Germinal center (tissue), 1 donor: Measurements from ENCODE around the gene PIGA.
A peak's percentile ranks its signal among the peaks of the same experiment; 100 is the strongest.
"Not testable (repeated sequence)": the region's sequence is repeated elsewhere in the genome, so short reads cannot be mapped to it uniquely, and the experiment has no call there.

Experiments used
- DNase-seq: peaks from one replicate; pipeline ENCODE4 v3.0.0; 2012; ENCODE audit warnings: mixed read lengths, low spot score

PIGA gene

GRCh38 chrX:15320297-15320696, 15.0 kb downstream of the PIGA start:
- no peak for DNase-seq

- DNase-seq: no peak
Measured at GRCh38 chrX:15319075-15319474, 16.2 kb downstream of the PIGA start.

GRCh38 chrX:15315509-15315908, 19.8 kb downstream of the PIGA start, which contains the start of gene ASB11:
TSS of gene ASB11 (minus strand) at chrX:15315640. CDS start at chrX:15315605, 35 bp downstream.
- no peak for DNase-seq

DNA sequence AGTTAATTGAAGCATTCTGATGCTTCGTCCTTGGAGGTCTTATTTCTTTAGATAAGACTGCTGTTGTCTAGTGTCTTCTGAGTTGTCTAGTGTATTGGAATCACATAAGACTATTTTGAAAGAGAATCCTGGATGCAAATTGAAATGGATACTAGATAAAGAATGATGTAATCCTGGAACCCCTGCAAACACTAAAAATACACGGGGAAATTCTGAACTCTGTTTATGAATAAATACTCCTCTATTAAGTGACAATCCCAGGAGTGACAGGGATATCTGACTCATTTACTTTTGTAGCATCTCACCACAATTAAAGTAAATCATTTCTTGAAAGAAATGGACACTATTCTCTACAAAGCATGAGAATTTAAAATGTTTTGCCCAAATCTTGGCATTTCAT, 20.9 kb downstream of the PIGA start:
- no peak for DNase-seq

DNA sequence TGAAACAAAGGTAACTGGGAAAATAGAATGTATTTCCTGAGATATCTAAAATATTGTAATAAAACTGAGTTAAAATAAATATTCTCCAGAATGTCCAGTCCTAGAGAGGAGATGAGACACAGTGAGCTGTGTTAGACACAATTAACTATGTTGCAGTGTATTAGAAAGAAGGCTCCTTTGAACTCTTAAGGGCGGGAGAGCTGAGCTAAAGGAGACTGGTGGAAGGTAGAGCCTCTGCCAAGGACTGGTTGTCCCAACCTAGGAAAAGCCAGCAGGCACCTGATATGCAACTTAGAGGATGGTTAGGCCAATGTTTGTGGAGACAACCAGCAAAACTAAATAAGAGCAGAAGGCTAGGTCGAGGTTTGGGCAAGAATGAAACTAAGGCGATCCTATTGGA, 24.2 kb downstream of the PIGA start:
- DNase-seq: no peak

- DNase-seq: no peak
Measured at GRCh38 chrX:15310117-15310516, 25.2 kb downstream of the PIGA start.

GRCh38 chrX:15305899-15306298, 29.4 kb downstream of the PIGA start:
- DNase-seq: not testable (repeated sequence)

DNA sequence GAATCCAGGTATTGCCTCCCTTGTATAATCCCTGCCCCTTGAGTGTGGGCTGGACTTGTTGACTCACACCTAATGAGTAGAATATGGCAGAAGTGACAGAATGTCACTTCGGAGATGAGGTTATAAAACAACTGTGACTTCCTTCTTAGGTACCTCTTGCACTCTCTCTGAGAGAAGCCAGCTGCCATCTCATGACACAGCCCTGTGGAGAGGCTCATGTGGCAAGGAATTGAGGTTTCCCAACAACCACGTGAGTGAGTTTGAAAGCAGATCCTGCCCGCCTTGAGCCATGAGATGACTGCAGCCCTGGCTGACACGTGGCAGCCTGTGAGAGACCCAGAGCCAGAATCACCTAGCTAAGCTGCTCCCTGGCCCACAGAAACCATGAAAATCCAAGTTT, 33.4 kb downstream of the PIGA start:
- DNase-seq: no peak

- peak; percentile 2 for DNase-seq
Measured at GRCh38 chrX:15299941-15300851, 35.1 kb downstream of the PIGA start.

- DNase-seq: no peak
Measured at GRCh38 chrX:15298780-15299179, 36.5 kb downstream of the PIGA start.

DNA sequence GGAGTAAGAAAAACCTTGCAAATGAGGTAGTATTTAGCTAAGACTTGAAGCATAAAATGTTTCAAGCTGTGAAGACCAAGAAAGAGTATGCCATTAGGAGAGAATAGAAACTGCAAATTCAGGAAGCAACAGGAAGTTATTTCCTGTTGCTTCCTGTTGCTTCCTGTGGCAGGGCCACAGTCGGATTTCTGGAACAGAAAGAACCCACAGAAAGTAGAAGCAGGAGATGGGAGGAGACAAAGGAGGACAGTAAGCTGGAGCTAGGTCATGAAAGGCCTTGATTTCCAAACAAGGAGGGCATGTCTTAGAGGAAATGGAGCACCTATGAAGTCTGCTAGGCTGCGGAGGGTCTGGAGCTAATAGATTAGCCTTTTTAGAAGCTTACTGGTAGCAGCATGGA, 37.1 kb downstream of the PIGA start:
- DNase-seq: no peak

DNA sequence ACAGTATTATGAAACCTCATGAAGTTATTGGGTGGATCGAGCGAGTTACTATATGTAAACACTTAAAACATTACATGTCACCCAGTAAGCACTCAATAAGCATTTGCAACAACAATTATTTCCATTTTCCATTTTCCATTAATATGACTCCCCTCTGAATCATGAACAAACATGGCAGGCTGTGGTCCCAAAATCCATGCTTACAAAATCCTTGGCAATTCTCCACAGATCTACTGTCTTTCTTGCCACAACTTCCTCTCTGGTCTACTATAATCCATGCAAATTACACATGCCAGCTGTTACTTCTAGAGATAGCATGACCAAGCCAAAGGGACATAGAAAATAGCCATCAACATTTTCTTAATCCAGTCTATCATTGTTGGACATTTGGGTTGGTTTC, 41.9 kb downstream of the PIGA start:
- no peak for DNase-seq

- no peak for DNase-seq
Measured at GRCh38 chrX:15292861-15293260, 42.5 kb downstream of the PIGA start.

- no peak for DNase-seq
Measured at GRCh38 chrX:15277604-15278003, 57.7 kb downstream of the PIGA start.

- DNase-seq: no peak
Measured at GRCh38 chrX:15274946-15275345, 60.4 kb downstream of the PIGA start.

- DNase-seq: not testable (repeated sequence)
Measured at GRCh38 chrX:15273275-15273674, 62.0 kb downstream of the PIGA start.

DNA sequence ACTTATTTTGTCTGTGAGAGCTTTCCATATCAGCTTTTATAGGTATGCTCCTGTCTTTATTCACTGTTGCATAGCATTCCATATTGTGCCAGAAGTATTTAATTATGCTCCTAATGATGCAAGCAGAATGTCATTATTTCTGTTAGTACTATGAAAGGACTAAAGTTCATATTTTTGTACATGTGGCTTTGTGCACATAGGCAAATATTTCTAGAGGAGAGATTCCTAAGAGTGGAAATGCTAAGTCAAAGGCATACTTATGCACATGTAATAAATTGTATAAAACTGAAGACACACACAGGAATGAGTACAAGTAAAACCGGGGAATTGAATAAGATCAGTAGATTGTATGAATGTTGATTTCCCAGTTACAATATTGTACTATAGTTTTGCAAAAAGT, 63.6 kb downstream of the PIGA start:
- no peak for DNase-seq

GRCh38 chrX:15269618-15270521, 65.5 kb downstream of the PIGA start, which contains the start of gene ASB9:
TSS of gene ASB9 (minus strand) at chrX:15270083. CDS start at chrX:15269874, 209 bp downstream.
- no peak for DNase-seq
